ENCODE results near the gene MAML3.

MAML3 gene

DNA sequence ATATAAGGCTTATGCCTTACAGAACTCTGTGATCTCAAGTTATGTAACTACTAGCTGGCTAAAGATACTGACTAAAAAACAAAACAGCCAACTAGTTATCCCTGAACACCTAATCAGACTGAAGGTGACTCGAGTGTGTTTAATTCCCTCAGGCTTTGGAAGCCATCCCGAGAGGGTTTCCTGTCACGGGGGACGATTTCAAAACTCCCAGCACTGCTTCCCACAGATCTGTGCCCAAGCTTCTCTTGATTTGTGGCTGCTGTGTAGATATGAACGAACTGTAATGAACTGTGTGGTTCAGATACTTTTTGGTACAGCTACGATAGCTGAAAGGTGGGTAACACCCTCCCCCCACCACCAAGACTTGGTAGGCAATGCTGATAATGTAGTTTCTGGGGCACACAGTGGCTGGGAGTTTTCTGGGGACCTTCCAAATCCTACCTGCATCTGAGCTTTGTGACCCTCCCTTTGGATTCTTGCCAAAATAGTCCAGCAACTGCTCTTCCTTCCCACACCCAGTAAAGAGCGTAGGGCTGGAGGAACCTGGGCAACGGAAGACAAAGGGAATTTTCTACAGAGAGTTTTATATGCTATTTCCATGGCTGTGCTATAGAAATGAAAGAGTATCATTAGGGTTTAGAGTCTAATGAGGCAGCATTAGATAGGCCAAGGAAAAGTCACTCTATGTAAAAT, 339.5 kb downstream of the MAML3 start:
- no peak for DNase-seq (ENCODE audit: low read depth in 3 of 3)

DNA sequence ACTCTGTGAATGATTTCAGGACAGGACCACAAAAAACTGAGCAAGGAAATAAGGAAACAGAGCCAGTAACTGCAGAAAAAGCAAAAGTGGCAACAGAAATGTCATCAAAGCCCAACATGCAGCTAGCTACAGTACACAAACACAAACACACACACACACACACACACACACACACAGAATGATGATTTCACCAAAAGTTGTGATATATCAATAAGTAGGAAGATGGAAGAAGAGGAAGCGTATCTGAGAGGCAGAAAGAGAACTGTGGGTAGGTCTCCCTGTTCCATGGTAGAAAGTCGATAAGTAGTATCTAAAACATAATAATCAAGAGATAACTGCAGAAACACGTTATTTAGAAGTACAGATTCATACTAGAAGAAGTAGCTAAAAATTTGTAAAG, 340.1 kb downstream of the MAML3 start:
- no peak for DNase-seq (ENCODE audit: low read depth in 3 of 3)

DNA sequence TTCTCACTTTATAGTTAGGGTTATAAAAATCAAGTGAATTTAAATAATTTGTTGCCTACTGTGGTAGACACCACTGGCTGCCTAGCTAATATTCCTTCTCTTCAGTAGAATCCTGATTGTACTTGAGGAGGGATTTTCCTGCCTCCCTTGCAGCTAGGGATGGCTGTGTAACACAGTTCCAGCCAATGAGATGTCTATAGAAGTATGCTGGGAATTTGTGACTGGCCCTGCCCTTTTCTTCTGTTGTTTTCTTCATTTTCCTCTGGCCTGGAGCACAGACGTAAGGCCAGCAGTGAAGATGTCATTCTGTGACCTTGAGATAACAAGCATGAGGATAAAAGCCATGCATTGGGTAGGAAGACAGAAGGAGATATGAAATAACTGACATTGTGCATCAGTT, 343.3 kb downstream of the MAML3 start:
- no peak for DNase-seq (ENCODE audit: low read depth in 3 of 3)

DNA sequence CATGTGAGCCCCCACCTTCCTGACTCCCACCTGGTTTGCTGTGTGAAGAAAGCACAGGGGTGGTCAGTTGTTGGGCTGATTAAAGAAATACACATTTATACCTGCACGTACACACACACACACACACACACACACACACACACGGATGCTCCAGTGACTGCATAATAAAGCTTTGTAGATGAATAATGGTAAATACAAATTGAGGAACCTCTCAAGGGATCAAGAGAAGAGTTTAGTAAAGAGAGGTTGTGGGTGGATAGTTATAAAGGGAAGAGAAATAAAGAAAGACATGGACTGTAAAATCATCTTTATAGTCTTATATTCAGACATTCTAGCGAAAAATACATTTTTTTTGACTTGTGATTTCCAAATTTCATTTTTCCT, 344.2 kb downstream of the MAML3 start:
- no peak for DNase-seq (ENCODE audit: low read depth in 3 of 3)

DNA sequence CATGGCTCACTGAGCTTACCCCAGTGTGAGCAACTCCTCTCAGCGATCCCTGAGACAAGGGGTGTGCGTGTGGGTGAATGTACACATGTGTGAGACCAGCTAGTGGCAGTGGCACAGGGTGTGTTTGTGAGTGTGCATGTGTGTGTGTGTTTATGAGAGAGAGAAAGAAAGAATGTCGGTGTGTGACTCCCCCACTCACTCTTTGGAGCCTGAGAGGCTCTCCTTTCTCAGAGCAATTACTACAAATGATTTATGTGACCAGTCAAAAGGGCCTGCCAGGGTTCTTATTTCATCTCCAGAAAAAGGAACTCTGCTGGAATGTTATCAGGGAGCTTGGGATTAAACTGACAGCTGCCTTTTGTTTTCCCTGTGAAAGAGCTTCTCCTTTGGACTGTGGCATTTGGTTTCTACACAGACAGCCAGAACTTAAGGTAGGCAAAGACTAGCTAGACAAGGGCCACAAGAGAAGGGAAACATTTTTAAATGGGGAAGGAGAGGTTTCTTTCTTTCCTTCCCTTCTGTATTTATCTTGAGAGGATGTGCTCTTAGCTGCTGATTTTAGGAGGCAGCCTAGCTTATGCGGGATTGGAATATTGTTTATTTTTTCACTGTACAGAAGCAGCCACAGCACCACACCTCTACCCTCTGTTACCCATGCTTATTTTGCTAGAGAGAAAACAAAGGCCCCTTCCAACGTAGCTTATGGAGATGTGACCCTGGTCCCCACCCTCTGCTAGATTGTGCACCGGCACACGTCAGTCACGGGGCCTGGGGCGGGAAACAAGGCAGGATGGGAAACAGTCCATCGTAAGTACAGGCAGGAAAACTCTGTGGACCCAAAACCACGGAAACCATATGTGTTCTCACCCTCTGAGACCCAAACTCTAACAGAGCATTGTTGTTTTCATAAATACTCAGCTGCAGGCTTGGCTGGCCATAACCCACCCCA, 344.9 kb downstream of the MAML3 start:
- DNase-seq (ENCODE audit: low read depth in 3 of 3), result no peak

DNA sequence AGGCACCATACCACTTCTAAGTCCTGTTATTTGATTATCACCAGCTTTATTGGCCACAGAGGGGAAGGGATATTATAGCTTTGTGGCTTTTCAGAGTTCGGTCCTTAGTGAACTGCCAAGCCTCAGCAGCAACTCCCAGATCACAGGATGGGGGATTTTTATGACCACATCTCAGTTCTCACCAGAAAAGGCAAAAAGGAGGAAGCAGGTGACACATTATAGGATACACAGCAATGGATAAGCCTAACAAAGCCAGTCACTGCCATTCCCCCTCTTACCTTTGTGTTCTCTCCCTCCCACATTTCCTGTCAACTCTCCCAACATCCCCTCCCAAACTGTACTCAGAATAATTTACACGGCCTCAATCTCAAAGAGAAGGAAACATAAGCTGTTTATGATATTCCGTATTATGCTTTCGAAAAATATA, 345.6 kb downstream of the MAML3 start:
- DNase-seq (ENCODE audit: low read depth in 3 of 3), result no peak

DNA sequence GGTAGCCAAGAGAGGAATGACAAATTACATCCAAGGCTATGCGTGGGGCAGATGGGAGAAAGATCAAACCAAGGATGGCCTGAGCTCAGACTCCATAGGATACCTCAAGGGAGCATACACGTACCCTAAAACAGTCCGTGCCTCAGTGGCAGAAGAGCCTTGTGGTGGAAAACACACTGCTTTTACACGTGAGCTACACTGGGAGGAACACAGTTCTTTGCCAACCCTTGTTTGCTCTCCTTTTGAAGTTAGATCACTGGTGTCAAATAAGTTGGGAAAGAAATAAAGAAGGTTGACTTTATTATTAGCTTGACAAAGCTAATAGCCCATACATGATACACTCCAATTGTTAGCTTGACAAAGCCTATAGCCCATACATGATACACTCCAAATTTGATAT, 346.5 kb downstream of the MAML3 start:
- DNase-seq (ENCODE audit: low read depth in 3 of 3), result no peak

DNA sequence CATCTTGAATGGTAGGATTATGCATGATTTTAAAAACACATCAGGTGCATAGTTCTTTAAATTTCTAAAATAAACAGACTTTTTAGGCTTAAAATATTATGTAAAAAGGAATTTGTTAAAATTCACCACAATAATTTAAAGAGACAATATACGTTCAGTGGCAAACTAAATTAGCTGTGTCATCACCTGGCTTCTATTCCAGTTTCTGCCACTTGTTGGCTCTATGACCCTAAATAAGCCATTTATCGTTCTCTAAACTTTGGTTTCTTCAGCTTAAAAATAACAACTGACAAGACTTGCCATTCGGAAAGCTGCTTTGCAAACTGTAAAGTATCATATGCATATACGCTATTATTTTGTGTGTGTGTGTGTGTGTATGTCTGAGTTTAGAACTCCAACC, 347.1 kb downstream of the MAML3 start:
- no peak for DNase-seq (ENCODE audit: low read depth in 3 of 3)

DNA sequence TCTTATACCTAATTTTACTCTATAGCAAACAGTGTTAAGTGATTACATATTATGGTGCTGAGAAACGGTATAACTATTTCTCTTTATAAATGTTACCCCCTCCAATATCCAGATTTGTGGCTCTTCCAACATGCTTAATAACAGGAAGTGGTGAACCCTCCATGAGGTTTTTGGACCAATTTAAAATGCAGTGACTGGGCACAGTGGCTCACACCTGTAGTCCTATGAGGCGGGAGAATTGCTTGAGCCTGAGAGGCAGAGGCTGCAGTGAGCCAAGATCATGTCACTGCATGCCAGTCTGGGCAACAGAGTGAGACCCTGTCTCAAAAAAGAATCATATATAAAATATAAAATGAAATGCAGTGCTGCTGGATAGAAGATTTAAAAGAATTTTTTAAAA, 351.1 kb downstream of the MAML3 start:
- no peak for DNase-seq (ENCODE audit: low read depth in 3 of 3)

DNA sequence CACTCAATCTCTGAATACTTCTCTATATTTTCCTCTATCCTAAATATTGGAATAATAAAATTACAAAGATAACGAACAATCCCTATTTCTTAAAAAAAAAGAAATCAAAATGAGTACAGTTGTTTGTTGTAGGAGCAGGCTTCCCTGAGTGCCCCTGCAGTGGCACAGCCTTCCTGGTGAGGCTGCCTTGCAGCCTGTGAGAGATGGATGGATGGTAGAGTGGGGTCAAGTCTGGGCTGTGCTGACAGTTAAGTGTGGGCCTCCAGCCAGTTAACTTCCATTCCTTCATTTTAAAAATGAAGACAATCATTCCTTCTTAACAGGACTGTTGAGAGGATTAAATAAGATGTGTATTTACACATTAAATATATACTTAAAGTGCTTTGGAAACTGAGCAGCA, 351.5 kb downstream of the MAML3 start:
- no peak for DNase-seq (ENCODE audit: low read depth in 3 of 3)

DNA sequence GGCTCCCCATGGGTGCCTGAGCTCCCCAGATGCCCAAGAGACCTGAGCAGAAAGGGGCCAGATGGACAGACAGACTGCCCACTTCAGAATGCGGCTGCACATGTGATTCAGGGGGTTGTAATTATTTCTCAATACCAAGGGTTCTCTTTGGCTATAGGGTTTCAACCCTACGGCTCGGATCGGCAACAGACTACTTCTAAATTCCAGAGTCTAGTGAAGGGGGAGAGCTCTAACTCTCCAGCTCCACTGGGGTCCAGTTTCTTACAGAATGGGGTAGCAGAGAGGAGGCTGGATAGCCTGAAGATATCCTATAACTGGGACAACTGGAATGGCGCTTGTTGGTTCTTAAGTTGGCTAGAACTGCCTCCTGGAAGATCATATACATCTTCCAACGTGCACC, 352.1 kb downstream of the MAML3 start:
- DNase-seq (ENCODE audit: low read depth in 3 of 3), result no peak

DNA sequence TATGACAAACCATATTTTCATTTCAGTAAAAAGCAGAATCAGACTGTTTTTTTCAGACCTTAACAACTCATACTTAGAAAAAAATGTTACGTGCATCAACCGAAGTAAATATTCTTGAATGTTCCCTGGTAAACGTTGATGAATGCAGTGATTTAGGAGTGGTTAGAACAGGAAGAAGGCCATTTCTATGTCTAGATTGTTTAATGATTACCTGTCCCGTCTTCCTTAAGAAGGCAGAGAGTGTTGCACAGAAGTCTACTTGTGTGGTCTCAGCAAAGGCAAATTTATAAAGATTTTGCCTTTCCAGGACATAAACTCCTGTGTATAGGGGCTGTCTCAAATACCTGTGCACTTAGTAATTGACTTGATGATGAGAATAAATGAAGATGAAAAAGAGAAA, 353.9 kb downstream of the MAML3 start:
- DNase-seq (ENCODE audit: low read depth in 3 of 3), result no peak

DNA sequence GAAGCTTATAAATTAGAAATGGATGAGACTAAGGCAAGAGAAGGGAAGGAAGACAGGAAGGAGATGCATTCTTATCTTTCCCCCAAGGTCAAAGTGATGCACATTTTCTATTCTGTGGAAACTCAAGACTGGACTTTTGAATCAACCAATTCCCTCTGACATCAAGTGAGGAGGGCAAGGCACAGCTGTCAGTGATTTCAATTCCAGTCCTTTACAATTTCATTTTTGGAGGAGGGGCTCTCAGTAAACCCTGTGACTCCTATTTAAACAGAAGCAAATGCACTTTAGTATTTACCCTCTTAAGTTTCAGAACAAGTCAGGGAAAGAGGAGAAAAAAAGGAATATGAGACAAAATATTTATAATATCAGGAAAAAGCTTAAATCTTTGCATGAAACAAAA, 354.4 kb downstream of the MAML3 start:
- DNase-seq (ENCODE audit: low read depth in 3 of 3), result no peak

DNA sequence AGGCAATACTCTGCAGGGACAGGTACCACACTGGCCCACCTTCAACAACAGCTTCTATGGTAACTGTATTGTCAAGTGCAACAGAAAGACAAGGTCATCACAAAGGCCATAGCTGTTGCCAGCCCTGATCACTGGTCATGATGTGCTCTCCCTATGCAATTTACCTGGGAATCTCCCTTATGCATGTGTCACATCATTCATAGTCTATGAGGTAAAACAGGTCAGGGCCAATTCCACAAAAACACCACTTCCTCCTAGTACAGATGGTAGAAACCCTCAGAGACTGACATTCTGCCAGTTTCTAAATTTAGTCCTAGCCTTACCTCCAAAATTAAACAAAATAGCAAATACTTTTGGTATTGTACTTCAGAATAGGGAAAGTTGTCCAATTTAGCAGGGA, 355.5 kb downstream of the MAML3 start:
- no peak for DNase-seq (ENCODE audit: low read depth in 3 of 3)

DNA sequence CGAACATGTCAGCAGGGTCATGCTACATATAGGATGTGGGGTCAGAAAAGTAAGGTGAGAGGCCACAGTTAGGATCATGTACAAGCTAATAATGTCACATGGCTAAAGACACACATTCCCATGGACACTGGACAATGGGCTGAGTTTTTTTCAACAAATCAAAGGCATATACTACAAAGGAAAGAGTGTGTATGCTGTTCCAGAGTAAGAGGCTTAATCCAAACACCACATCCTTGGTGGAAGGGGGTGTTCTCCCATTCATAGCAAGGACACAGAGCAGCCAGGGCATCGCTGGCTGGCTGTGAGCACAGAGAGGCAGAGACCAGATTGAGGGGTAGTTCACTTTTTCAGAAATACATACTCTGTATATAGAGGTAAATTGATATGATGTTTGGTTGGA, 356.7 kb downstream of the MAML3 start:
- no peak for DNase-seq (ENCODE audit: low read depth in 3 of 3)

DNA sequence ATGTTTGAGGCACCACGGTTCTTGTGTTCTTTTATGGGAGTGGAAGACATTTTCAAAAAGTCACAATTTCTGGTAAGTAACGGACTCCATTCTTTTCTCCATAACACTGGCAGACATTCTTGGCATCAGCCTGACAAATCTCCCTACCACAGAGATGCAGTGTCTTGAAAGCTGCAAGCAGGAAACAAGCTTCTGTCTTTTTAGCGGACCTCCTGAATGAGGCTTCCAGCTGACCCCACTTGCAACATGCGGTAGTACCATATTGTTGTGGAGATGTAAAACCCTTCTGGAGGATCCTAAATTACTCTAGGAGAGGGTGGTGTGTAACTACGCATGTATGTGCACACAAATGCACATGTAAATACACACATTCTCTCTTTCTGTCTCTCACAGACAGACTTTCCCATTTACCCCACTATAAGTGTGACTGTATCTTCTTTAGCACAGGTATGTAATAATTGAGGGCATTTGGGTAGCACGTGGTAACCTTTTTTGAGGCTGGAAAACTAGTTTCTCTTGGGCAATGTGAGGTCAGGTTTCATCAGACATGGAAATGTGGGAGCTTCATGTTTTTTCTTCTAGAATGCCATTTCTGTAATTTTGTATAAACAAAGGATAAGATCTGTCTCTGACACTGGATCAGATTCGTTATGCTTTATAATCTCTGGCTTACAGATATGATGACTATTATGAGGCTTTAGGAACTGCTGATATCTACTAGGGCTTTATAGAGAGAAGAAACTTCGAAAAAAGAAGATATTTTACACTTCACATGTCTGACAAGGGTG, 358.3 kb downstream of the MAML3 start:
- DNase-seq (ENCODE audit: low read depth in 3 of 3), result no peak

DNA sequence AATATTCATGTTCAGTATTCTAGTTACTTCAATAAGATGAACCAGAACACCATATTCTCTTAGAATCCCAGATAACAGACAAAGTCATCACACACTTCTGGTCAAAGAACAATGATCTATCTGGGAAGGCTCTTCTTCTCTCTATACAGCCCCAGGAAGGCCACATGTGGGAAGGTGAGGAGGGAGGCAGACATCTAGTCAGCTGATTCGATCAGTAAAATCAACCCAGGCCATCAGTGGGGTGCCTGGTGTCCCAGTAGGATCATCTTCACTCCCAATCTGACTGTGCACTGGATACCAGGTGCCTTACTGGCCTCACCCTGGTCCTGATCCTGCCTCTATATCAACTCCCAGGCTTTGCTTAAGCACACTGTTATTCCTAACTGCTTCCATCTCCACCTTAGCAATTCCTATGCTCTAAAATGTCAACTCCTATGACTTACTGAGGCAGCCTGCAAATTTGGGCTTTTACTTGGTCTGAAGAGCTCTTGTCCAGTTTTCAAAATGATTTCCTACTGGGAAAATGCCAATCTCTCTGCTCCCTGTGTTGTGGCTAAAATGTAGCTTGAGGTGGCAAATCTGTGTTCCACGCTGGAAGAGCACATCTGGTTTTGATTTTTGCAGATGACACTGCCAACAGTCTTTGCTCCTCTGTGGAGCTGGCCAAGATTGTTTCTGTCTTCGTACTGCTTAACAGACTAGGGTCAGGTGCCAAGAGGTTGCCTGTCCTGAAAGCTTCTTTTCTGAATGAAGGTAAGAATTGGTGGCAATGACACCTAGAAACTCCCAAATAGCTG, 359.6 kb downstream of the MAML3 start:
- no peak for DNase-seq (ENCODE audit: low read depth in 3 of 3)

DNA sequence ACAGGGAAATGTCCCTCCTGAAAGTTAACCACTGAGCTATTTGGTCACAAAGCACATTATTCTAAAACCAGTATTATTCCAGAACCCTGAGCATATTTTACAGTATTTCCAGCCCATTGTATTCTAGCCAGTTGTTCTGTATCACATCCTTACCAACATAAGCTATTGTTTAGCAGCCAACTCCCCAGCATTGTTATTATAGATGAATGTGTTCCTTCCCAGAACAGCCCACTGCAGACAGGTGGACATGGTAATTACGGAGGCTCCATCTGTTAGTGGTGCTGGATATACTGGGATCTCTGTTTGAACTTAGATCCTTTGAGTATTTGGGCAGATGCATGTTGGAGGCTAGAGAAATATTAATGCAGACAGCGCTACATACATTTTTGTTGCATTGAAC, 362.3 kb downstream of the MAML3 start:
- no peak for DNase-seq (ENCODE audit: low read depth in 3 of 3)

DNA sequence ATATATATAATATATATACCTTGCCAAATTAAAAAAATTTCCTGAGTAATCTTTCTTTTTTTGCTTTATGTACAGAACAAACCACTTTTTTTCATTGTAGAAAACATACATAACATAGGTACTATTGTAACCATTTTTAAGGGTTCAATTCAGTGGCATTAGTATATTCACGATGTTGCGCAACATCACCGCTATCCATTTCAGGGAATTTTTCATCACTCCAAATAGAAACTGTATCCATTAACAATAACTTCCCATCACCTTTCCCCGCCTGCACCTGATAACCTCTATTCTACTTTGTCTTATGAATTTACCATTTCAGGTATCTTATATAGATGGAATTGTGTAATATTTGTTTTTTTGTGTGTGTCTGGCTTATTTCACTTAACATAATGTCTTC, 363.7 kb downstream of the MAML3 start:
- DNase-seq (ENCODE audit: low read depth in 3 of 3), result no peak

DNA sequence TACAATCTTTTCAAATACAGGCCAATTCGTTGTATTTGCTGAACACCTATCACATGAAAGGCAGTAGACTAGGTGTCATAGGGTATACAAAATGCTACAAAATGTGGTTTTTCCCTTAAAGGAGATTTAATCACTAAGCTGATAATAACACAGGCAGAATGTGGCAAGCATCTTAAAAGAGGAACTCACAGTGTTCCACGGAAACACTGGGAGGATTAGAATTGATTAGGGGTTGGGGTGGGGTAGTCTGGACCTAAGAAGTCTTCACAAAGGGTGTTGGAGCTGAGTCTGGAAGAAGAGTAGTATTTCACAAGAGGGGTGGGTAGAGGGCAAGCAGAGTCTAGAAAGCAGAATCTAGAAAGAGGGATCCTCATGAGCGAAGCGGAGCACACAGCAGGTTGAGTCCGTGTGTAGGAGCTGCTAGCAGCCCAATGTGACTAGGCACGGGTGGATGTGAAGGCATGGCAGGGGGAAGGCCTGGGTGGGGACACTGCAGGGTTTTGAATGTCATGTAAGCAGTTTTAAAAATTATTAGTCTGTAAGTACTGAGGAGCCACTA, 364.8 kb downstream of the MAML3 start:
- DNase-seq (ENCODE audit: low read depth in 3 of 3), result no peak

All from stimulated activated CD4-positive, alpha-beta T cell treated with anti-CD3 and anti-CD28 coated beads, TNF-alpha, amount 100 ng/mL, for 4 hours (primary cell).